B cell (primary cell): ENCODE measurements around the gene CDC14C.

ENCODE experiments used
- CTCF ChIP-seq: fragments of 200-600 bp; IDR thresholded peaks from one replicate; pipeline ENCODE4 v1.8.0; 2022; ENCODE audit warnings: antibody characterized with exemption, mild to moderate bottlenecking
- EZH2 ChIP-seq: IDR thresholded peaks from 2 replicates; pipeline ENCODE4 v1.6.1; 2012; ENCODE audit warnings: borderline replicate concordance, low read depth, mild to moderate bottlenecking, moderate library complexity, low read length; ENCODE audit not compliant: insufficient read depth, poor library complexity, severe bottlenecking

GRCh38 chr7:48959676-48960075, 35.3 kb downstream of the CDC14C start:
- no peak for TF ChIP-seq CTCF
- TF ChIP-seq EZH2, result no peak
